Right forelimb (tissue), 1 donor: ENCODE measurements around the gene PPID.
"Not testable (repeated sequence)": the region's sequence is repeated elsewhere in the genome, so short reads cannot be mapped to it uniquely, and the experiment has no call there.

Experiments
- DNase-seq: peaks from one replicate; pipeline ENCODE4 v3.0.0-alpha.2; 2018

The PPID gene

DNA sequence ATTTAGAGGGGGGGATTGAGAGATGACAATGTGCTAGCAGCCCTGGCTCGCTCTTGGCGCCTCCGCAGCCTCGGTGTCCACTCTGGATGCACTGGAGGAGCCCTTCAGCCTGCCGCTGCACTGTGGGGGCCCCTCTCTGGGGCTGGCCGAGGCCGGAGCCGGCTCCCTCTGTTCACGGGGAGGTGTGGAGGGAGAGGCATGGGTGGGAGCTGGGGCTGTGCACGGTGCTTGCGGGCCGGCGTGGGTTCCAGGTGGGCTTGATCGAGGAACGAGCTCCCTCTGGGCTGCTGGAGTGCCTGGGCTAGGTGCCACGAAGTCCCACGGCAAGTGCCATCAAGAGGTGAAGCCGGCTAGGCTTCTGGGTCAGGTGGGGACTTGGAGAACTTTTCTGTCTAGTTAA is 58.4 kb downstream of the PPID start:
- no peak for DNase-seq

DNA sequence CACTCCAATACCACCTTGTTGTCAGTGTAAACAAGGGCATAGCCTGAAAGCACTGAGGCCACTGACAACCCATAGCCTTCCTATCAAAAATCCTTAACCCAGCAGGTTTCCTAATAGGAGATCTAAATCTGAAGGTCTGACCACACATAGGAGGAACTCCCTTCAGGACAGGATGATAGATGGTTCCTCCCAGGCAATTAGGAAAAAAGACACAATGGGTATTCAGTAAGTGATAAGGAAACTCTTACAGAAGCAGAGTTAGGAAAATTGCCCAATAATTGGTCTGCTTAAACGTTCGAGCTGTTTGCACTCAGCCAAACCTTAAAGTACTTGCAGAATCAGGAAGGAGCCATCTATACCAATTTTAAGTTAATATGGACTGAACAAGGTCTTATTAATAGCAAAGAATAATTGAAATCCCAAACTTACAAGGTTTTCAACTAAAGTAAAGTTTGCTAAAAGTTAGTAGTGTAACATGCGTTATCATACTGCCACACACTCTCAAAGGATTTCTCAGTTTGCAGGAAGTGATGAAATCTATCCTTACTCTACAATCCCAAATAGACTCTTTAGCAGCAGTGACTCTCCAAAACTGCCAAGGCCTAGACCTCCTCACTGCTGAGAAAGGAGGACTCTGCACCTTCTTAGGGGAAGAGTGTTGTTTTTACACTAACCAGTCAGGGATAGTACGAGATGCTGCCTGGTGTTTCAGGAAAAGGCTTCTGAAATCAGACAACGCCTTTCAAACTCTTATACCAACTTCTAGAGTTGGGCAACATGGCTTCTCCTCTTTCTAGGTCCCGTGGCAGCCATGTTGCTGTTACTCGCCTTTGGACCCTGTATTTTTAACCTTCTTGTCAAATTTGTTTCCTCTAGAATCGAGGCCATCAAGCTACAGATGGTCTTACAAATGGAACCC is 59.2 kb downstream of the PPID start:
- DNase-seq, result not testable (repeated sequence)

DNA sequence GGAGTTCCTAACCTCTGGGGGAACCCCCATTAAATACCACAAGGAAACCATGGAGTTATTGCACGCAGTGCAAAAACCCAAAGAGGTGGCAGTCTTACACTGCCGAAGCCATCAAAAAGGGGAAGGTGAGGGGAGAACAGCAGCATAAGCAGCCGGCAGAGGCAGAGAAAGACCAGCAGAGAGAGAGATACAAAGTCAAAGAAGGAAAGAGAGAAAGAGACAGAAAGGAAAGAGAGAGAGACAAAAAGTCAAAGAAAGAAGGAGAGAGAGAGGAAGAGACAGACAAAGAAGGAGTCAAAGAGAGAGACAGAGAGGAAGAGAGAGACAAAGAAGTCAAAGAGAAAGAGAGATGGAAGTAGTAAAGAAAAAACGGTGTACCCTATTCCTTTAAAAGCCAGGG is 59.9 kb downstream of the PPID start:
- not testable (repeated sequence) for DNase-seq
